ENCODE data around the gene RAB11FIP4.

Gene RAB11FIP4

DNA sequence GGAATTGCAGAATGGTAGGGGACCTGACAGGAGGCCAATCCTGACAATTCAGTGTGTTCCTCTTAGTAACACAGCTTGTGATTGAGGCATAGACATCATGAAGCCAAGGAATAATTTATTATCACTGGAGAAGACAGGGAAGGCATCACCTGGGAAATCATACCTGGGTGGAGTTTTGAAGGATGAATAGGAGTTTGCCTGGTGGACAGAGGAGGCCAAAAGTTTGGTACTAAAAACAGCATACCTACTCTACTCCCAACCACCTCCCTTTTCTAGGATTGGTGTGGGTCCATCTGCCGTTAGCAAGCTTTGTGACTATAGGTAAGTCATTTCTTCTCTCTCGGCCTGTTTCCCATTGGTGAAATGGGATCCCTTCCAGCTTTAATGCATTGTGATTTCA is 88.0 kb downstream of the RAB11FIP4 start:
- TF ChIP-seq, protein P1, sequence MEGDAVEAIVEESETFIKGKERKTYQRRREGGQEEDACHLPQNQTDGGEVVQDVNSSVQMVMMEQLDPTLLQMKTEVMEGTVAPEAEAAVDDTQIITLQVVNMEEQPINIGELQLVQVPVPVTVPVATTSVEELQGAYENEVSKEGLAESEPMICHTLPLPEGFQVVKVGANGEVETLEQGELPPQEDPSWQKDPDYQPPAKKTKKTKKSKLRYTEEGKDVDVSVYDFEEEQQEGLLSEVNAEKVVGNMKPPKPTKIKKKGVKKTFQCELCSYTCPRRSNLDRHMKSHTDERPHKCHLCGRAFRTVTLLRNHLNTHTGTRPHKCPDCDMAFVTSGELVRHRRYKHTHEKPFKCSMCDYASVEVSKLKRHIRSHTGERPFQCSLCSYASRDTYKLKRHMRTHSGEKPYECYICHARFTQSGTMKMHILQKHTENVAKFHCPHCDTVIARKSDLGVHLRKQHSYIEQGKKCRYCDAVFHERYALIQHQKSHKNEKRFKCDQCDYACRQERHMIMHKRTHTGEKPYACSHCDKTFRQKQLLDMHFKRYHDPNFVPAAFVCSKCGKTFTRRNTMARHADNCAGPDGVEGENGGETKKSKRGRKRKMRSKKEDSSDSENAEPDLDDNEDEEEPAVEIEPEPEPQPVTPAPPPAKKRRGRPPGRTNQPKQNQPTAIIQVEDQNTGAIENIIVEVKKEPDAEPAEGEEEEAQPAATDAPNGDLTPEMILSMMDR (IDR thresholded peaks at IDR 0.05; ENCODE audit: control extremely low read depth, extremely low read depth, low read depth, missing control alignments): no peak
- POLR2A ChIA-PET: no interaction called here
- DNase-seq (ENCODE audit: extremely low spot score): no peak
- CTCF ChIA-PET: no interaction called here

DNA sequence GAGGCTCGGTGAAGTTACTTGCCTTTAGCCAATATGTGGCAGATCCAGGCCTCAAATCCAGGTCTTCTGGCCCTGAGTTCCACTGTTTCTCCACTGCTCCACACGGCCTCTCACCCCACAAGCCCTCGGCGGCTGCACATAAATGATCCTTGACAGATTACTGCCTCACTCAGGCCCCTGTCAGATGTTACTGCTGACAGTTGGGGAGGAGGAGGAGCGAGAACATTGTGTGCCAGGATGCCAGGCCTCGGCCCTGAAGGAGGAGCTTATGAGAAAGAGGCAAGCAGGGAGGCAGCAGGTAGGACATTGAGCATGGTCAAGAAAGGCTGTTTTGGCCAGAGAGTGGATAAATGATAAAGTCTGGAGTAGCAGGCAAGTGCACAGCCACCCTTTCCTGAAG is 88.6 kb downstream of the RAB11FIP4 start:
- CTCF ChIA-PET: no interaction called here
- TF ChIP-seq, protein P1 (IDR thresholded peaks at IDR 0.05; ENCODE audit: control extremely low read depth, extremely low read depth, low read depth, missing control alignments): no peak
- POLR2A ChIA-PET: no interaction called here
- no peak for DNase-seq (ENCODE audit: extremely low spot score)

GRCh38 chr17:31480904-31481782 is 89.7 kb downstream of the RAB11FIP4 start:
- POLR2A ChIA-PET: no interaction called here

GRCh38 chr17:31481783-31482081 is 90.3 kb downstream of the RAB11FIP4 start:
- CTCF ChIA-PET: interaction anchor here (1.2 to 1.5 kb wide), 2 partner anchors 24 to 53 kb away, joined by 3 to 4 read pairs; no protein-coding TSS in a partner anchor
- no peak for DNase-seq (ENCODE audit: extremely low spot score)
- POLR2A ChIA-PET: no interaction called here
- TF ChIP-seq, protein P1 (IDR thresholded peaks at IDR 0.05; ENCODE audit: control extremely low read depth, extremely low read depth, low read depth, missing control alignments): no peak

More at GRCh38 chr17:31480904-31481782, 89.7 kb downstream of the RAB11FIP4 start:
- CTCF ChIA-PET: interaction anchor here (1.2 to 1.5 kb wide), 2 partner anchors 25 to 54 kb away, joined by 3 to 4 read pairs; no protein-coding TSS in a partner anchor
- no peak for DNase-seq (ENCODE audit: extremely low spot score)
- TF ChIP-seq, protein P1 (IDR thresholded peaks at IDR 0.05; ENCODE audit: control extremely low read depth, extremely low read depth, low read depth, missing control alignments): no peak

DNA sequence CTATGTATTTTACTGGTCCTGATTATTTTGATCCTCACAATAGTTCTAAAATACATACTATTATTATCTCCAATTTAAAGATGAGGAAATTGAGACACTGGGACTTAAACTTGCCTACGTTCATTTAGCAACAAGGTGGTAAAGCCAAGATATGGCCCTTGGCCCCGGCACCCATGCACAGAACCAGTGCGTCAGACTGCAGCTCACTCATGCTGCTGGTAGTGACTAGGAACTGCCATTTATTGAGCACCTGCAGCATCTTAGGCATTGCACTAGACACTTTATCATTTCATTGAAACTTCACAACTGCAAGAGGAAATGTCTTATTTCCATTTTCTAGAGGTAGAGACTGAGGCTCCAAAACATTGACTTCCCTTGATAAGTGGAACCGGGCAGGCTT is 93.3 kb downstream of the RAB11FIP4 start:
- TF ChIP-seq, protein P1 (IDR thresholded peaks at IDR 0.05; ENCODE audit: control extremely low read depth, extremely low read depth, low read depth, missing control alignments): no peak
- no peak for DNase-seq (ENCODE audit: extremely low spot score)
- CTCF ChIA-PET: interaction anchor here (1.4 kb wide), 1 partner anchor 96 kb away, joined by 3 read pairs; no protein-coding TSS in a partner anchor
- POLR2A ChIA-PET: no interaction called here

DNA sequence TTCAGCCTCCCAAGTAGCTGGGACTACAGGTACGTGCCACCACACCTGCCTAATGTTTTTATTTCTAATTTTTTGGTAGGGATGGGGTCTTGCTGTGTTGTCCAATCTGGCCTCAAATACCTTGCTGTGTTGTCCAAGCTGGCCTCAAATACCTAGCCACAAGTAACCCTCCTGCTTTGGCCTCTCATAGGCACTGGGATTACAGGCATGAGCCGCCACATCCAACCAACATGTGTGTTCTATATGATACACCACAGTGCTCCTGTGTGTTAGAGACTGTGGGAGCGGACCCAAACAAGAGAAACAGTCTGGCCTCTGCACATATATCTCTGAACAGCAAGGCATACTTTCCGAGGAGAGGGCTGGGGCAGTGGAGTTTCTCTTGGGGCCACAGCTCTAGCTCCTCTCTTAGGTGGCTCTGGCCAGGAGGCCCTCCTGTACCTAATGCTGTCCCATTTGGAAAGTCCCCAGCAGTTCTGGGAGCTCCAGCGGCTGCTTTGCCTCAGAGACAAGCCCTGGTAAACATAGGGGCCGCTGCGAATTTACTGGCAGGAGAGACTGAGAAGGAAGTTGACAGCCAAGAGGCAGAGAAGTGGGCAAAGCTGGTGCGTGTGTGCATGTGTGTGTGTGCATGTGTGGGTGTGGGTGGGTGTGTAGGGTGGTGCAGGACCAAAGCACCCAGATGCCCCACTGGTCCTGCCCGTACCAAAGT is 95.0 kb downstream of the RAB11FIP4 start:
- POLR2A ChIA-PET: no interaction called here
- TF ChIP-seq, protein P1 (IDR thresholded peaks at IDR 0.05; ENCODE audit: control extremely low read depth, extremely low read depth, low read depth, missing control alignments): no peak
- CTCF ChIA-PET: interaction anchor here (1.2 to 1.6 kb wide), 6 partner anchors 12 to 97 kb away, joined by 3 to 6 read pairs (median 4); no protein-coding TSS in a partner anchor
- no peak for DNase-seq (ENCODE audit: extremely low spot score)
